Heart left ventricle (tissue), 13 donors: Measurements from ENCODE around the gene KDM8.

Experiments used
- CTCF ChIP-seq, 12 donors: fragments of 200-600 bp; sonication (generic) in 4 of 12; IDR thresholded peaks; one replicate each; pipeline versions ENCODE4 v1.5.0 to v1.8.0; 2018 to 2022; ENCODE audit warnings: antibody characterized with exemption in 12 of 12, mild to moderate bottlenecking in 5 of 12
- POLR2A ChIP-seq, 2 donors: fragments of 450-650 bp; IDR thresholded peaks; one replicate each; pipeline ENCODE4 v1.6.1; 2017; ENCODE audit warnings: antibody characterized with exemption in 2 of 2, mild to moderate bottlenecking in 2 of 2, moderate library complexity in 2 of 2
- donor health status: ischemic (EF 13 %, LVEDD 7.1; RV severe dilation, severe dysfunction).
- donor health status: DM: no; HTN: yes; CAD: no.
- donor health status: DM: no; HTN: no; CAD: no.
- donor health status: ischemic (EF 25% LVEDD 6.9; RV normal size, moderate dysfunction).
- donor health status: ischemic (EF 25% LVEDD 5.7; RV mildly dilated, moderate dysfunction).
- donor health status: ischemic (EF 35%, LVEDD 5.7; RV mildly dilated, moderate dysfunction).
- donor health status: nonischemic (EF 11% LVEDD 7.7; RV severe dilation, severe dysfunction).
- donor health status: DM: yes; HTN: yes; CAD: no.
- donor health status: PGD.
- donor health status: ischemic (EF 29% LVEDD 5.4; RV normal size, mild dysfunction).
- donor health status: nonischemic (EF 23%, LVEDD 6.1; RV moderate dilation, normal function).

- no peak for TF ChIP-seq CTCF (IDR thresholded peaks at IDR 0.05)
- TF ChIP-seq POLR2A (IDR thresholded peaks at IDR 0.05), result no peak
Observed at GRCh38 chr16:27164352-27164751, 39.0 kb upstream of the KDM8 start.
